Measurements from ENCODE around the gene NCF4.

NCF4 gene

GRCh38 chr22:36926721-36927435, 66.1 kb downstream of the NCF4 start:
- Histone ChIP-seq H3K27ac (ENCODE audit: insufficient read depth, low read length, poor library complexity, severe bottlenecking) (no peak overlapping the region), H3K36me3 (ENCODE audit: control insufficient read depth, insufficient read depth, low read length) (no peaks in the 10 kb centered on the region), H3K27me3 (replicated peaks; ENCODE audit: control insufficient read depth, insufficient read depth, low read length, poor library complexity, severe bottlenecking) (no peaks in the 10 kb centered on the region), H3K9me3 (ENCODE audit: control insufficient read depth, low read length) (no peaks in the 10 kb centered on the region), H3K4me1 (ENCODE audit: control insufficient read depth, insufficient read depth, low read length, poor library complexity, severe bottlenecking) (no peaks in the 10 kb centered on the region), H3K4me3 (ENCODE audit: insufficient read depth, low read depth, low read length, poor library complexity, severe bottlenecking) (no peak overlapping the region)
- DNase-seq, result no peak
